Measurements from ENCODE around the gene KLHL1. TPM values are rescaled to one million over a fixed set of nuclear protein-coding genes. Genes with fewer than 3 reads are reported as not detected.

The KLHL1 gene
- total and polyA plus RNA-seq, 5 experiments from 2014 or later, result not detected

DNA sequence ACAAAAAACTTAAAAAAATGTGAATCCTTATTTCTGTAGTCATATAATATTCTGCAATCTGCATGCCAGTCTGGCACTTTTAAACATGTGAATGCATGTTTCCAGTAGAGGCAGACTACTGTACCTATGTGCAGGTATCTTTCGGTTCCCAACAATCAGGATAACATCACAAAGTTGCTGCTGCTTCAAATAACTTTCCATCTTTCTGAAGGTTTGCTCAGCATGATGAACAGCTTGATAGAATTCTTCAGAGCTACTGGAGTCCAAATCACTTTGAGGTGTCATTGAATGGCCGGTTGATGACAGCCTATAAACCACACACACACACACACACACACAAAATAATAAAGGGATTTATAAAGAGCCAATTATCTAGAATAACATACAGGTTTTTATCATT is 132.8 kb downstream of the KLHL1 start:
- DNase-seq (no peak), ATAC-seq (no peak)
- H3K9me3 Mint-ChIP-seq, result peaks cover 0 to 14% (median 0%) of the 10 kb centered on the region in 9 donors
- H3K27me3 Mint-ChIP-seq, result no peaks in the 10 kb centered on the region
- no peak overlapping the region for H3K27ac Mint-ChIP-seq
- no peaks in the 10 kb centered on the region for H3K36me3 Mint-ChIP-seq
- no peak overlapping the region for H3K4me3 Mint-ChIP-seq
- POLR2A ChIA-PET, result no interaction called here
- no peaks in the 10 kb centered on the region for H3K4me1 Mint-ChIP-seq

DNA sequence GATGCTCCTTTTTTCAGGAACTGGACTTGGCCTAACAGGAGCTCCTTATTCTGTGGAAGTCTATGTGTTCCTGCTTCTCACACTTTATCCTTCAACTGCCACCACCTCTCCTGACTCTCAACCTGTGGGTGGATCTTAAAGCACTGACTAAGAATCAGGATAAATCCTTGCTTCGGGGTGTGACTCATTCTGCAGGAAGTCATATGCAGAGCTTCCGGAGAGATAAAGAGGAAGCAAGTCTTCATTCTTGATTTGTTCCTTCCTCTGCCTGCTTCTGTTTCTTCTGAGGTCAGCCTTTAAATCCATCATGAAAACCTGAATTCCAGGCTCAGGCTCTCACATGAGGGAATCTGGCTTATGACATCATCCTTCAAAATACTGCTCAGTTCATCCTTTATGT is 137.7 kb downstream of the KLHL1 start:
- Mint-ChIP-seq H3K27me3 (no peaks in the 10 kb centered on the region), H3K9me3 (peaks cover 2 to 20% (median 7%) of the 10 kb centered on the region in 9 donors), H3K4me1 (no peaks in the 10 kb centered on the region), H3K27ac (no peak overlapping the region), H3K36me3 (no peaks in the 10 kb centered on the region), H3K4me3 (no peak overlapping the region)
- DNase-seq (no peak), ATAC-seq (no peak)
- POLR2A ChIA-PET, result no interaction called here

DNA sequence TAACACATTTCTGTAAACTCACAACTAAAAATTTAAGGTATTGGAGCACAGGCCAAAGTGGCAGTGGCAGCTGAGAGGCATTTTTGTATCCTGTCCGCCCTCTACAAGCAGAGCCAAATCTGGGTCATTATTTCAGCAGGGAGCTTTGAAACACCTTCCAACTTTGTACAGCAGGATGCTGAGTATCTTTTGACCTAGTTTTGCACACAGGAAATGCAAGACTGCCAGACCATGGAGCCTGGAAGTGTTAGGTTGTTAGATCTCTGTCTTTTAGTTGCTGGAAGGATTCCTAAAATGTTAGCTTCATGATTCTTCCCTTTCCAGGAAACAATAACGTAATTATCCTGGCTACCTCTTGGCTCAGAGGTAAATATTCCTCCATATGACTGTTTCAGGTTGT is 149.2 kb downstream of the KLHL1 start:
- H3K36me3 Mint-ChIP-seq, result no peaks in the 10 kb centered on the region
- H3K4me1 Mint-ChIP-seq, result no peaks in the 10 kb centered on the region
- H3K9me3 Mint-ChIP-seq, result peaks cover 0 to 5% (median 0%) of the 10 kb centered on the region in 9 donors
- H3K27ac Mint-ChIP-seq, result no peak overlapping the region
- H3K27me3 Mint-ChIP-seq, result no peaks in the 10 kb centered on the region
- DNase-seq (no peak), ATAC-seq (no peak)
- POLR2A ChIA-PET, result no interaction called here
- no peak overlapping the region for H3K4me3 Mint-ChIP-seq

DNA sequence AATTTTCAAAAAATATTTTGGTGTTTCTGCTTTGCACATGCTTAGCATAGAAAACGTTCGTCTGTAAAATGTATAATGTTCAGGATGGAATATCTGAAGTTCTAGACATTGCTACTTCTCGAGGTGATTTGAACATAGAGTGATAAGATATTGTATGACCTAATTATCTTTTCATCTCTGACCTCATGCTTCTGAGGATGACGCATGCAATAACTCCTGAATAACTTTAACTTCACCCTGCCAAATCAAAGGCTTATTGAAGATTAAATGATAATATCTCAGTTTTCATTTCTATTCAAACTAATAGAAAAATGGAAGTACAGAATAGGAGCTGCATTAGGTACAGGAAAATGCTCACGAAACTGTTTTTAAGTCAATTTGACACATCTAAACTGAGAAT is 151.4 kb downstream of the KLHL1 start:
- Mint-ChIP-seq H3K27ac (no peak overlapping the region), H3K36me3 (no peaks in the 10 kb centered on the region), H3K27me3 (no peaks in the 10 kb centered on the region), H3K4me1 (no peaks in the 10 kb centered on the region), H3K9me3 (peaks cover 0 to 9% (median under 1%) of the 10 kb centered on the region in 9 donors), H3K4me3 (no peak overlapping the region)
- no peak for DNase-seq
- ATAC-seq, result no peak
- POLR2A ChIA-PET, result no interaction called here

DNA sequence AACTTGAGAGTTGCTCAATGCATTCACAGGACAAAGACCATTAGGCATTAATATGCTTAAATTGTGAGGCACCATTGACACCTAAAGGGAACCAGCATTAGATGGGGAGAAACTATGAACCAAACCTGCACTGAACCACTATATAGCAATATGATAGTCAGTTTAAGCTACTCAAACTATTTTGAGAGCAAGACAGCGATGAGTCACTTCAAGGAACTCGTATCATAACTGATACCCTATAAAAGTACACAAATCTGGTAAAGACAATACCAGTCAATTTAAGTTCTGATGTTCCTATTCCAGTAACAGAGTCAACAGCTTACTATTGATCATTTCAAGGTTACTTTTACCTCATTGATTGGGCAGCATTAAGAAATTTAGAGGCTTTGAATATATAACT is 151.9 kb downstream of the KLHL1 start:
- POLR2A ChIA-PET, result no interaction called here
- Mint-ChIP-seq H3K27ac (no peak overlapping the region), H3K36me3 (no peaks in the 10 kb centered on the region), H3K9me3 (peaks cover 0 to 12% (median 4%) of the 10 kb centered on the region in 9 donors), H3K27me3 (no peaks in the 10 kb centered on the region), H3K4me1 (no peaks in the 10 kb centered on the region), H3K4me3 (no peak overlapping the region)
- DNase-seq, result no peak
- ATAC-seq, result no peak

DNA sequence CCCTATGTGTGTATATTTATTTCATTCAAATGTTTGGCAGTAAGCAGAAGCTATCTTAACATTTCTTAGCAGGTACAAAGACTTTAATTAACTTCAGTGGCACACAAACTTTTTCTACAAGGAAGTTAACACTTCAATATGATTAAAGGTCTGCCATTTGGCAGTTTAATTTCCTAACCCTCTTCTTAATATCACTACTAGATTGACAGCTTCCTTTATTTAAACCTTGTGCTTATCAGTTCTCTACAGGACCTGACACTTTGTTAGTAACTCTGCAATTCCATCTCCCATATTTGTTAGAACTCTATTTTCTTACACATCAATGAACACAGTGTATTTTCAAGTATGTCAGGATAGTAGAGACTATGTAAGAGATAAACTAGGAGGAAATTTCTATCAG is 153.0 kb downstream of the KLHL1 start:
- H3K27me3 Mint-ChIP-seq, result no peaks in the 10 kb centered on the region
- no peaks in the 10 kb centered on the region for H3K36me3 Mint-ChIP-seq
- POLR2A ChIA-PET, result no interaction called here
- H3K9me3 Mint-ChIP-seq, result peaks cover 0 to 16% (median 7%) of the 10 kb centered on the region in 9 donors
- H3K27ac Mint-ChIP-seq, result no peak overlapping the region
- DNase-seq (no peak), ATAC-seq (no peak)
- H3K4me3 Mint-ChIP-seq, result no peak overlapping the region
- H3K4me1 Mint-ChIP-seq, result no peaks in the 10 kb centered on the region

DNA sequence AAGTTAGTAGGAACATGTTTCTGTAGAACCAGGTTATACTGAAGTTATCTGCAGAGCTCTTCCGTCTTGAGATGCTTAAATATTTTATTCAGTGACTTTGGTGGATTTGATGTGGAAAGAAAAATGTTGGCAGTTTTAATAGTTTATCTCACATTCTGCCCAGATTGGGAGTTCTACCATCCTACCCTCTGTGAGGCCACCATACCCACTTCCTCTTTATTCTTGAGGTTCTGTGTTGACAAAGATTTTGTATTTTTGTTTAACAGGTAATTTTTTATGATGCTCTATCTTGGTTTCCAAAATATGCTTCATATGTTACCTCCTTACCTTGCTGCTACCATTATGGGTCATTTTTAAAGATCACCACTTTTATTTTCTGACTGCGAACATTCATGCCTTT is 156.8 kb downstream of the KLHL1 start:
- no peak overlapping the region for H3K4me3 Mint-ChIP-seq
- H3K36me3 Mint-ChIP-seq, result no peaks in the 10 kb centered on the region
- no peaks in the 10 kb centered on the region for H3K27me3 Mint-ChIP-seq
- no peak overlapping the region for H3K27ac Mint-ChIP-seq
- POLR2A ChIA-PET, result no interaction called here
- ATAC-seq, result no peak
- DNase-seq, result no peak
- no peaks in the 10 kb centered on the region for H3K4me1 Mint-ChIP-seq
- H3K9me3 Mint-ChIP-seq, result peaks cover 5 to 24% (median 10%) of the 10 kb centered on the region in 9 donors

DNA sequence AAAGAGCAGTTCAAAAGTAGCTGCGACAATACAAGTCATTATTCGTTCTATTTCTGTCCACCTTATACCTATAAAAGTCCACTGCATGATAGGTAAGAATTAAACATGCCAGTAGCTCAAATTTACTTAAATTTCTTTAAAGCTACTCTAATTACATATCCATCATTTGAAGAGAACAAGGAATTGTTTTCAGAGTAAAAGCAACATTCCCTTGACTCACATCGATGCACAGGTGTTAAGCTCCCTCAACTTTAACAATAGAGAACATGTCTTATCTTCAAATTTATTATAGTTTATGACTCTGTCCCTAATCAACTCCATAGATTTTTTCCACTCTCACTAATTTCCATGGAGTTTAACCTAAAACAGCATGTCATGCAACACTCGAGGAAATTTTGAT is 158.1 kb downstream of the KLHL1 start:
- DNase-seq (no peak), ATAC-seq (no peak)
- H3K4me1 Mint-ChIP-seq, result no peaks in the 10 kb centered on the region
- H3K36me3 Mint-ChIP-seq, result no peaks in the 10 kb centered on the region
- POLR2A ChIA-PET, result no interaction called here
- no peak overlapping the region for H3K27ac Mint-ChIP-seq
- peaks cover 5 to 24% (median 11%) of the 10 kb centered on the region in 9 donors for H3K9me3 Mint-ChIP-seq
- no peaks in the 10 kb centered on the region for H3K27me3 Mint-ChIP-seq
- no peak overlapping the region for H3K4me3 Mint-ChIP-seq

DNA sequence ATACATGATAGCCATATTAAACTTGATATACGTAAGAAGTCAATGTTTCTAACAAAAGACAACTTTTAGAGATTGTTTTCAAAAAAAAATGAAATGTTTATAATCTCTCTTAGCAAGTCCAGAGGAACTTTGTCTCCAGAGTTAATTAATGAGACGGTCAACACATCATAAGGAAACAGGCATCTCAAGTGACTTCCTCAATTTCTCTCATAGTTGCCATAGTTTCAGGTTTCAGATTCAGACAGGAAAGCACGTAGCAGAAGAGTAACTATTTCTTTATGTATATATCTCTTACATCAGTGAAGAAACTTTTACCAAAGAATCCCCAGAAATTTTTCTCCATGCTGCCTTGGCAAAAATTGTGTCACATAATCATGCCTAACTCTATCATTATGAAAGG is 160.2 kb downstream of the KLHL1 start:
- POLR2A ChIA-PET, result no interaction called here
- no peaks in the 10 kb centered on the region for H3K4me1 Mint-ChIP-seq
- ATAC-seq, result no peak
- no peak overlapping the region for H3K27ac Mint-ChIP-seq
- H3K4me3 Mint-ChIP-seq, result no peak overlapping the region
- H3K27me3 Mint-ChIP-seq, result no peaks in the 10 kb centered on the region
- no peak for DNase-seq
- peaks cover 5 to 30% (median 10%) of the 10 kb centered on the region in 9 donors for H3K9me3 Mint-ChIP-seq
- H3K36me3 Mint-ChIP-seq, result no peaks in the 10 kb centered on the region

DNA sequence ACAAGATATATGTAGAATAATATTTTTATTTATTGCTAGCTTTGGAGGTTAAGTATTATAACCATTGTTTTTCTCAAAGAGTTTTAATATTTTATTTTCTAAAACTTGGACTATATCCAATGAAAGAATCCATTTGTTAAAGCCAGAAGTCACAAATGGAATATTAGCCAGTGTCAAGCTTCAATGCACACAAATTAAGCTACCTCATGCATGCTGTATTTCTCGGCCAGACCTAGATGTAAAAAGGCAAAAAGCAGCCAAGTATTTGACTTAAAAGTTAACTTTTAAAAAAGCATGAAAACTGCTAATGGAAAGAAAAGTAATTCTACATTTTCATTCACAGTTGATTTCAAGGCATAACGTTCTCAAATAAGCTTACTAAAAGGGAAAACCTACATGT is 160.7 kb downstream of the KLHL1 start:
- ATAC-seq (no peak), DNase-seq (no peak)
- H3K4me3 Mint-ChIP-seq, result no peak overlapping the region
- H3K36me3 Mint-ChIP-seq, result no peaks in the 10 kb centered on the region
- H3K27ac Mint-ChIP-seq, result no peak overlapping the region
- POLR2A ChIA-PET, result no interaction called here
- no peaks in the 10 kb centered on the region for H3K27me3 Mint-ChIP-seq
- peaks cover 5 to 30% (median 10%) of the 10 kb centered on the region in 9 donors for H3K9me3 Mint-ChIP-seq
- H3K4me1 Mint-ChIP-seq, result no peaks in the 10 kb centered on the region

DNA sequence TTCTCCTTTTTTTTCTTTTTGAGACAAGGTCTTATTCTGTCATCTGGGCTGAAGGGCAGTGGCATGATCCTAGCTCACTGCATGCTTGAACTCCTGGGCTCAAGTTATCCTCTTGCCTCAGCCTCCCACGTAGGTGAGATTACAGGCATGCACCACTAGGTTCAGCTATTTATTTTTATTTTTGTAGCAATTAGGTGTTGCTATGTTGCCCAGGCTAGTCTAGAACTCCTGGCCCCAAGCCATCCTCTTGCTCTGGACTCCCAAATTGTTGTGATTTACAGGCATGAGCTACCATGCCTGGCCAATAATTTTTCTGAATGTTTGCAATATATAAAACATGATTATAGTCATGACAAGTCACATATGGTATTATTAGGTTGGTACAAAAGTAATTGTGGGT is 161.7 kb downstream of the KLHL1 start:
- H3K4me3 Mint-ChIP-seq, result no peak overlapping the region
- no peak for ATAC-seq
- POLR2A ChIA-PET, result no interaction called here

DNA sequence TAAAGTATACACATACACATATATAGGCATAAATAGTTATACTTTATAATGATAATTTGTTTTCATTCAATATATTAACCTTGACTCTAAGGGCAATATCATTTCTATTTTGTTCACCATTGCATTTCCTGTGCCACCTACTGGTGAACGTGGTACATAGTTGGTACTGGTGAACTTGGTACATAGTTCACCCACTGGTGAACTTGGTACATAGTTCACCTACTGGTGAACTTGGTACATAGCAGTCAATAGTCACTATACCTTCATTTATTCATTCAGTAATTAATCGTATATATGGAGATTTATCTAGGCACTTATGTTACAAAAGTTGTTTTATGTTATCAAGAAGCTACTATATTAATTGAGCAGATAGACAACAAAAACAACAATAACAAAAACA is 173.2 kb downstream of the KLHL1 start:
- H3K27me3 Mint-ChIP-seq, result no peaks in the 10 kb centered on the region
- no peaks in the 10 kb centered on the region for H3K4me1 Mint-ChIP-seq
- H3K27ac Mint-ChIP-seq, result no peak overlapping the region
- no peak overlapping the region for H3K4me3 Mint-ChIP-seq
- H3K9me3 Mint-ChIP-seq, result peaks cover 0 to 24% (median 9%) of the 10 kb centered on the region in 9 donors
- H3K36me3 Mint-ChIP-seq, result peaks cover 0 to 6% (median 0%) of the 10 kb centered on the region in 3 donors
- ATAC-seq, result no peak
- POLR2A ChIA-PET, result no interaction called here
- DNase-seq, result no peak

More for the DNA sequence above, 161.7 kb downstream of the KLHL1 start:
- Mint-ChIP-seq H3K36me3 (no peaks in the 10 kb centered on the region), H3K9me3 (peaks cover 5 to 24% (median 11%) of the 10 kb centered on the region in 9 donors), H3K27me3 (no peaks in the 10 kb centered on the region), H3K4me1 (no peaks in the 10 kb centered on the region), H3K27ac (no peak overlapping the region)
- DNase-seq, result no peak

DNA sequence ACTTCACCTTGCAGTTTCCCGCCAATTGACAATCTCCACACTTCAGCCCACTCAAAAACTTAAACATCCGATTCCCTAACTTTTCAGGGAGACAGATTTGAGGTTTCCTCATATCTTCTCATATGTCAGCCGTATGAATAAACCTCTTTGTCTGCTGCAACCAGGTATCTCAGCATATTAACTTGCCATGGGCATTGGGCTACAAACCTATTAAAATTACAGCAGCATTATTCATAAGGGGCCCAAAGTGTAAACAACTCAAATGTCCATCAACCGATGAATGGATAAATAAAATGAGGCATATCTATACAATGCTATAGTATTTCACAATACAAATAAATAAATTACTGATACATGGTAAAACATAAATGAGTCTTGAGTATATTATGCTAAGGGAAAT is 180.0 kb downstream of the KLHL1 start:
- POLR2A ChIA-PET, result no interaction called here
- Mint-ChIP-seq H3K4me1 (no peaks in the 10 kb centered on the region), H3K27ac (no peak overlapping the region), H3K27me3 (no peaks in the 10 kb centered on the region), H3K4me3 (no peak overlapping the region), H3K9me3 (peaks cover 0 to 10% (median 4%) of the 10 kb centered on the region in 9 donors), H3K36me3 (no peaks in the 10 kb centered on the region)
- no peak for DNase-seq
- ATAC-seq, result no peak

DNA sequence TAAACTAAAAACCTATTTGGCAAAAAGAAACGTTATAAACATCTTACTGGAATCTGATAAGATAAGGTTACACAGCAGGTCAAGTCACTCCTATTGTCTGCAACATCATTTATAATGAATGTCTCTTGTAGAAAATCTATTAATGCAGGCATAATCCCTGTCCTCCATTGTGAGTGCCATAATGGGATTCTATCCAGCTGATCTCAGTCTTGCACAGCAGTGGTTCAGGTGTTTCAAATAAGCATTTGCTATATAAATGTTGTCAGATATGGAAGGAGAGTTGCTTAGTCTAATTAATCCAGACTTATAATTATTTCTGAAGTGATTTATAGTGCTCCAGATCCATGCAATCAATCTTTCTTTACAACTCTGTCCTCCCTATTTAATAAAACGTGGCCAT is 187.1 kb downstream of the KLHL1 start:
- POLR2A ChIA-PET, result no interaction called here
- H3K4me1 Mint-ChIP-seq, result no peaks in the 10 kb centered on the region
- H3K27ac Mint-ChIP-seq, result no peak overlapping the region
- no peak for ATAC-seq
- peaks cover 0 to 18% (median 5%) of the 10 kb centered on the region in 9 donors for H3K9me3 Mint-ChIP-seq
- no peaks in the 10 kb centered on the region for H3K27me3 Mint-ChIP-seq
- no peak overlapping the region for H3K4me3 Mint-ChIP-seq
- DNase-seq, result no peak
- no peaks in the 10 kb centered on the region for H3K36me3 Mint-ChIP-seq
